Activated CD8-positive, alpha-beta T cell treated with anti-CD3 and anti-CD28 coated beads for 36 hours (primary cell): Measurements from ENCODE around the gene NACC1. TPM values are rescaled to one million over a fixed set of nuclear protein-coding genes. Genes with fewer than 3 reads are reported as not detected.
"Not testable (repeated sequence)": the region's sequence is repeated elsewhere in the genome, so short reads cannot be mapped to it uniquely, and the experiment has no call there.

Experiments used
- ATAC-seq: fragments of 200-7000 bp; cut with Tn5 transposase; one replicate; pipeline ENCODE4 v1.10.0; 2021; ENCODE audit warnings: mild to moderate bottlenecking, moderate library complexity
- CTCF ChIA-PET: fragments of 350-600 bp; sonication (Branson Sonifier 250); formaldehyde crosslinking; loops from one replicate; lab custom pipeline; 2021; ENCODE audit warnings: antibody characterized with exemption; lab: Charles Lee
- POLR2A ChIA-PET: fragments of 350-600 bp; sonication (Branson Sonifier 250); formaldehyde crosslinking; loops from one replicate; lab custom pipeline; 2021; ENCODE audit warnings: antibody characterized with exemption; lab: Charles Lee
- DNase-seq: peaks from one replicate; pipeline ENCODE4 v3.0.0-alpha.2; 2020
- H3K27ac Mint-ChIP-seq: one replicate; pipeline ENCODE4 v1.8.0; 2021; ENCODE audit warnings: mild to moderate bottlenecking, mixed read lengths
- H3K27me3 Mint-ChIP-seq: one replicate; pipeline ENCODE4 v1.8.0; 2021; ENCODE audit warnings: mixed read lengths
- H3K36me3 Mint-ChIP-seq: one replicate; pipeline ENCODE4 v1.8.0; 2021; ENCODE audit warnings: low read depth, mixed read lengths
- H3K4me1 Mint-ChIP-seq: one replicate; pipeline ENCODE4 v1.8.0; 2021; ENCODE audit warnings: low read depth, mixed read lengths
- H3K4me3 Mint-ChIP-seq: one replicate; pipeline ENCODE4 v1.8.0; 2021; ENCODE audit warnings: mild to moderate bottlenecking, moderate library complexity, mixed read lengths
- H3K9me3 Mint-ChIP-seq: one replicate; pipeline ENCODE4 v1.8.0; 2021; ENCODE audit warnings: mixed read lengths
- intact Hi-C: fragments of 100-400 bp; cut with micrococcal nuclease; formaldehyde crosslinking; loops from one replicate; pipeline ENCODE4 v1.10.0; 2022
- total RNA-seq, 2 experiments: library from RNA; stranded (reverse); gene quantifications; one replicate each; pipeline ENCODE4 v1.2.3, GENCODE V29; 2021
- TF ChIP-seq, protein P1 (sequence below): fragments of 200-600 bp; IDR thresholded peaks from one replicate; pipeline ENCODE4 v1.8.0; 2022; ENCODE audit warnings: antibody characterized with exemption, mild to moderate bottlenecking

Gene NACC1
- total RNA-seq, 2 experiments from 2014 or later: 73.8 to 87.5 TPM

DNA sequence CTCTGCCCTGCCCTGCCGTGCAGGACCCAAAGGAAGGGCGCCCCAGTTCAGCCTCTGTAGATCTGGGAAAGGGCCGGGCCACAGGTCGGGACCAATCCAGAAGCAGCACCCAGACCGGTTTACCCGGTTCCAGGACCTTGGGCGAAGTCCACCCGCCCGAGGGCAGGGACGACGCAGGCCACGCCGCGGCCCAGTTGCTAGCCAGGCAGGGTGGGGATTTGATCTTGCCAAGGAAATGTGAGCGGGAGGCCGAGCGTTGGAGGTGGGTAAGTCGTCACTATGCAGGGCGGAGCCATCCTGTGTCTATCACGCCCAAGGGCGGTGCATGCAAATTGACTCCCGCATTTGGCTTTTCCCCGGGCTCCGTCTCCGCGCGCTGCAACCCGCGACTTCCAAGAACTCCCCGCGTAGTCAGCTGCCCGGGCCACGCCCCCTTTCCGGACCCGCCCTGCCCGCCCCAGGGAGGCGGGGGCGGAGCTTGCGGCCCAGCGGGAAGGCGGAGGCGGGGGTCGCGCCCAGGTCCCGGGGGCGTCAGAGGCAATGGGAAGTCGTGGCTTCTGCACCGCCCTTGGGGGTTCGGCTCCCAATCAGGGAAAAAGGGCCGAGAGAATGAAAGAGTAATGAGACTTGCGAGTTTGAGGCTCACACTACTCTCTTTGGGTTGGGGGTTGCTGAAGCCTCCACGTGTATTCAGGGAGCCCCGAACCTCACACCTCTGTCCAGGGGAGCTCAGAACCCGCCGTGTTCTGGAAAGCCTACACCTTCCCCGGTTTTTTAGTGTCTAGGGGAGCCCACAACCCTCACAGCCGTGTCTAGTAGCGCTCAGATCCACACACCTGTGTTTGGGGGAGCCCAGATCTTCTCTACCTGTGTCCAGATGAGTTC lies 44.9 kb downstream of the NACC1 start:
- intact Hi-C loops: no loop called here
- H3K4me1 Mint-ChIP-seq: peaks cover 54% of the 10 kb centered on the region
- peak overlapping the region; percentile 84 for H3K4me3 Mint-ChIP-seq
- ATAC-seq: peak; percentile 53
- H3K36me3 Mint-ChIP-seq: peaks cover 2% of the 10 kb centered on the region
- TF ChIP-seq, protein P1, sequence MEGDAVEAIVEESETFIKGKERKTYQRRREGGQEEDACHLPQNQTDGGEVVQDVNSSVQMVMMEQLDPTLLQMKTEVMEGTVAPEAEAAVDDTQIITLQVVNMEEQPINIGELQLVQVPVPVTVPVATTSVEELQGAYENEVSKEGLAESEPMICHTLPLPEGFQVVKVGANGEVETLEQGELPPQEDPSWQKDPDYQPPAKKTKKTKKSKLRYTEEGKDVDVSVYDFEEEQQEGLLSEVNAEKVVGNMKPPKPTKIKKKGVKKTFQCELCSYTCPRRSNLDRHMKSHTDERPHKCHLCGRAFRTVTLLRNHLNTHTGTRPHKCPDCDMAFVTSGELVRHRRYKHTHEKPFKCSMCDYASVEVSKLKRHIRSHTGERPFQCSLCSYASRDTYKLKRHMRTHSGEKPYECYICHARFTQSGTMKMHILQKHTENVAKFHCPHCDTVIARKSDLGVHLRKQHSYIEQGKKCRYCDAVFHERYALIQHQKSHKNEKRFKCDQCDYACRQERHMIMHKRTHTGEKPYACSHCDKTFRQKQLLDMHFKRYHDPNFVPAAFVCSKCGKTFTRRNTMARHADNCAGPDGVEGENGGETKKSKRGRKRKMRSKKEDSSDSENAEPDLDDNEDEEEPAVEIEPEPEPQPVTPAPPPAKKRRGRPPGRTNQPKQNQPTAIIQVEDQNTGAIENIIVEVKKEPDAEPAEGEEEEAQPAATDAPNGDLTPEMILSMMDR: no peak
- CTCF ChIA-PET: interaction anchor here (1.0 to 1.4 kb wide), 3 partner anchors 11 to 186 kb away, joined by 3 to 5 read pairs (median 3); no protein-coding TSS in a partner anchor
- peak overlapping the region; percentile 92 for H3K27ac Mint-ChIP-seq
- H3K9me3 Mint-ChIP-seq: no peaks in the 10 kb centered on the region
- no peaks in the 10 kb centered on the region for H3K27me3 Mint-ChIP-seq
- POLR2A ChIA-PET: interaction anchor here (0.8 to 11.9 kb wide), 6 partner anchors 9 to 53 kb away, joined by 3 to 226 read pairs (median 4); partner anchors contain the start of genes IER2 and STX10
- peak; percentile 96 for DNase-seq

DNA sequence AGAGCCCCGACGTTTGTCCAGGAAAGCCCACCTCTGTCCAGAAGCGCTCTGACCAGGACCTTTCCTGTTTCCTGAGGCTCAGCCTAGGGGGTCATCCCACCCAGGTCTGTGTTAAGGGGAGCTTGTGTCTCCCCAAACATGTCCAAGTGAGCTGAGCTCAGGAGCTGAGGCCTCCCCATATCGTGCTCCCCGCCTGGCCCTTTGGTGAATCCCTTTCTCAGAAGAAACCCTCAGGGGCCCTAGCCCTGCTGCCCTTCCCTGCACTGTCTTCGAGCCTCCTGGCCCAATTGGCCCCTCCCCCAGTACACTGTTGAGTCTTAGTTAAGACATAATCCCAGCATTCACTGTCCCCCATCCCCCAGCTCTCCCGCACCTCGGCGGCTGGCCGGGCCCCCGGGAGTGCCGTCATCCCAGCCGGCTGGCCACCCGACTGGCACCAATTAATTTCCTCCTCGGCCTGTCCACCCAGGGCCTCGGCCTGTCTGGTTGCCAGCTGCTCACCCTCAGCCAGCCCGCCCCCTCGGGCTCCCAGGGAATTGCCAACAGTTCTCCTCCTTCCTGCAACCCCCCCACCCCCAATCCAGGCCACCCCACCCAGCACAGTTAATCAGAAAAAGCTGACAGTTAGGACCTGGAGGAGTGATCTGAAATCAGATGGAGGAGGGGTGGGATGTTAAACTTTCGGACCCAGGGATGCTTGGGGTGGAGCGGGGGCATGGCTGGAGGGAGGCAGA lies 45.7 kb downstream of the NACC1 start:
- CTCF ChIA-PET: interaction anchor here (0.6 to 1.8 kb wide), 8 partner anchors 7 to 187 kb away, joined by 3 to 9 read pairs (median 4); no protein-coding TSS in a partner anchor
- POLR2A ChIA-PET: interaction anchor here (0.8 to 11.9 kb wide), 6 partner anchors 10 to 80 kb away, joined by 3 to 226 read pairs (median 4); partner anchors contain the start of genes IER2 and STX10
- peak; percentile 27 for ATAC-seq
- H3K4me3 Mint-ChIP-seq: peak overlapping the region; percentile 84
- DNase-seq: peak; percentile 78
- H3K27ac Mint-ChIP-seq: peak overlapping the region; percentile 92
- intact Hi-C loops: no loop called here
- H3K4me1 Mint-ChIP-seq: peaks cover 54% of the 10 kb centered on the region
- no peaks in the 10 kb centered on the region for H3K9me3 Mint-ChIP-seq
- H3K36me3 Mint-ChIP-seq: peaks cover 2% of the 10 kb centered on the region
- no peaks in the 10 kb centered on the region for H3K27me3 Mint-ChIP-seq
- TF ChIP-seq, protein P1: no peak

DNA sequence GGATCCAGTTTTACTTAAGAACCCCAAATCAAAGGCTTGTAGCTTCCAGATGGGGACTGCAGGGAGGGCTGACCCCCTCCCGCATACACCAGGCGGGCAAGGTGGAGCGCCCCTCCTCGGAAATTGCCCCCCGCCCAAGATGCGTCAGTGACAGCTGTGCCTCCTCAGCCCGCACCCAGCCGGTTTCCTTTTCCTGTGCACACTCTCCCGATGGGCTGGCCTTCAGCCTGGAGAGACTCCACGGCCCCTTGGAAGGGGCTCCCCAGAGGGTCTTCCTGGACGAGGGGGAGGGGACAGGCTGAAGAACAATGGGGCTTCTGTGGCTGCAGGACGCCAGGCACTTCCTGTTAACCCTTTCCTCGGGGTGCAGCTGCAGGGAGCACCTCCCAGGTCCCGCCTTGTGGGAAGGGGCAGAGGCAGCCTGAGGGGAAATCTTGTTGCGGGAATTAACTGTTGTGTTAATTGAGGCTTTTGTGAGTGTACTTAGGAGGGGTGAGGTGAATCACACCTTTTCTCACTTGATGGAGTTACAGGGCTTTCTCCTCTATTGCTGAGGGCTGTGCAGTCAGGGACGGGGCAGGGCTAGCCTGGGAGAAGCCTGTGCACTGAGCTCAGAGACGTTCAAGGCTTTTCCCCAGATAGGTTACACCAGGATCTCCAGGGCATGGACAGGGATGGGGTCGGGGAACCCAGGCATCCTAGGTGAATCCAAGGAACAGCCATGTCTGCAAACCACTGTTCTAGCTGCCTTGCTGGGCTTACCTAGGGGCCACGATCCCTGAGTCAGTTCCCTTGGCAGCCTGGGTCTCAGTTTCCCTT lies 46.5 kb downstream of the NACC1 start:
- no peak for ATAC-seq
- intact Hi-C loops: no loop called here
- Mint-ChIP-seq H3K36me3 (peaks cover 2% of the 10 kb centered on the region), H3K9me3 (no peaks in the 10 kb centered on the region), H3K27me3 (no peaks in the 10 kb centered on the region), H3K4me3 (peak overlapping the region; percentile 84), H3K4me1 (peaks cover 62% of the 10 kb centered on the region), H3K27ac (peak overlapping the region; percentile 92)
- POLR2A ChIA-PET: interaction anchor here (0.8 to 11.9 kb wide), 5 partner anchors 9 to 80 kb away, joined by 3 to 226 read pairs (median 4); partner anchors contain the start of genes IER2 and STX10
- CTCF ChIA-PET: interaction anchor here (0.6 to 1.8 kb wide), 7 partner anchors 8 to 187 kb away, joined by 3 to 9 read pairs (median 4); no protein-coding TSS in a partner anchor
- peak; percentile 50 for DNase-seq
- TF ChIP-seq, protein P1: no peak

DNA sequence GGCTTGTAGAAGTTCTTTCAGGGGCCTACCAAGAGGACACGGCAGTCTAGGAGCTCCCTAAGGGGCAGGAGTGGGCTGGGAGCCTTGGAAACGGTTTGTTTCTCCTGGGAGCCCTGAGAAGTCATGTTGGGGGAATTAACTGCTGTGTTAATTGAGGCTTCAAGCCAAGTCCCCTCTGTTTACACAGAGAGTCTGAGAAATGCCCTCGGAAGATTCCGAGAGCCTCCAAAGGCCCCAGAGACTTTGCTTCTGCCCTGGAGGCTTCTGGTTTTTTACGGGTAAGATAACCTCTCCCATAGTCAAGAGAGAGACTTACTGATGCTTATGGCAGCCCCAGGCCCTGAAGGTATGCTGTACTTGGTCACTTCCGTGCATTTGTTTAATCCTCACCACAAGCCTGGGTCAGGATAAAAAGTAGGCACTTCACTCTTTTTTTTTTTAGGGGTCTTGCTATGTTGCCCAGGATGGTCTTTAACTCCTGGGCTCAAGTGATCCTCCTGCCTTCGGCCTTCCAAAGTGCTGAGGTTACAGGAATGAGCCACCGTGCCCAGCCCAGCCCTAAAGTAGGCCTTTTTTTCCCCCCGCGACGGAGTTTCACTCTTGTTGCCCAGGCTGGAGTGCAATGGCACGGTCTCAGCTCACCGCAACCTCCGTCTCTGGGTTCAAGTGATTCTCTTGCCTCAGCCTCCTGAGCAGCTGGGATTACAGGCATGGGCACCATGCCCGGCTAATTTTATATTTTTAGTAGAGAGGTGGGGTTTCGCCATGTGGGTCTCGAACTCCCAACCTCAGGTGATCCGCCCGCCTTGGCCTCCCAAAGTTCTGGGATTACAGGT lies 47.3 kb downstream of the NACC1 start:
- no peaks in the 10 kb centered on the region for H3K27me3 Mint-ChIP-seq
- ChIA-PET POLR2A (interaction anchor here (0.8 to 11.9 kb wide), 3 partner anchors 8 to 64 kb away, joined by 3 to 226 read pairs (median 18); partner anchors contain the start of genes IER2 and STX10), CTCF (interaction anchor here (1.1 to 1.8 kb wide), 4 partner anchors 9 to 17 kb away, joined by 3 to 9 read pairs (median 5); no protein-coding TSS in a partner anchor)
- peak overlapping the region; percentile 92 for H3K27ac Mint-ChIP-seq
- DNase-seq: no peak
- no peak overlapping the region for H3K4me3 Mint-ChIP-seq
- peaks cover 2% of the 10 kb centered on the region for H3K36me3 Mint-ChIP-seq
- no peaks in the 10 kb centered on the region for H3K9me3 Mint-ChIP-seq
- peaks cover 66% of the 10 kb centered on the region for H3K4me1 Mint-ChIP-seq
- TF ChIP-seq, protein P1: no peak
- intact Hi-C loops: no loop called here
- ATAC-seq: no peak

DNA sequence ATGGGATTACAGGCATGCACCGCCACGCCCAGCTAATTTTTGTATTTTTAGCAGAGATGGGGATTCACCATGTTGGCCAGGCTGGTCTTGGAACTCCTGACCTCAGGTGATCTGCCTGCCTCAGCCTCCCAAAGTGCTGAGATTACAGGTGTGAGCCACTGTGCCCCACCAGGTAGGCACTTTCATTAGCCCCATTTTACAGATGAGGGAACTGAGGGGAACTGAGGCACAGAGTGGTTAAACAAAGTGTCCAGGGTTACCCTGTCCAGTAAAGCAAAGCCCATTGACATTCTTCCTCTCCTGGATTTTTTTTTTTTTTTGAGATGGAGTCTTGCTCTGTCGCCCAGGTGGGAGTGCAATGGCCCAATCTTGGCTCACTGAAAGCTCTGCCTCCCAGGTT lies 48.1 kb downstream of the NACC1 start:
- H3K9me3 Mint-ChIP-seq, H3K27me3 Mint-ChIP-seq, H3K4me3 Mint-ChIP-seq, H3K36me3 Mint-ChIP-seq, intact Hi-C loops, ATAC-seq, DNase-seq: not testable (repeated sequence)
- Mint-ChIP-seq H3K27ac (peak overlapping the region; percentile 96), H3K4me1 (peaks cover 67% of the 10 kb centered on the region)
- POLR2A ChIA-PET: interaction anchor here (11.9 kb wide), 1 partner anchor 12 kb away, joined by 226 read pairs; the partner anchor contains the start of genes IER2 and STX10
- CTCF ChIA-PET: interaction anchor here (4.7 kb wide), 1 partner anchor 10 kb away, joined by 37 read pairs; no protein-coding TSS in a partner anchor
